DMS79 treated with DMSO at 0.1 percent for 48 hours (cell line): ENCODE measurements around the gene GOPC.
"Not testable (repeated sequence)": the region's sequence is repeated elsewhere in the genome, so short reads cannot be mapped to it uniquely, and the experiment has no call there.

Source experiments
- DNase-seq: peaks from one replicate; lab custom pipeline; 2025; lab: John Stamatoyannopoulos, UW

The GOPC gene

GRCh38 chr6:117602151-117602898 is at the start of gene GOPC:
GOPC (minus strand) TSS chr6:117602511; CDS start chr6:117602288, 223 bp downstream.
- DNase-seq: peak; percentile 96

- not testable (repeated sequence) for DNase-seq
Measured at GRCh38 chr6:117651984-117652383, 49.7 kb upstream of the GOPC start.

GRCh38 chr6:117642976-117643375 is 40.7 kb upstream of the GOPC start:
- no peak for DNase-seq

GRCh38 chr6:117637770-117638169 is 35.5 kb upstream of the GOPC start:
- DNase-seq: no peak

GRCh38 chr6:117629119-117629660 is 26.9 kb upstream of the GOPC start:
- no peak for DNase-seq

- DNase-seq: no peak
Measured at GRCh38 chr6:117627533-117627932, 25.2 kb upstream of the GOPC start.

- peak; percentile 13 for DNase-seq
Measured at GRCh38 chr6:117624869-117625481, 22.7 kb upstream of the GOPC start.

GRCh38 chr6:117619178-117619577 is 16.9 kb upstream of the GOPC start:
- DNase-seq: no peak

- DNase-seq: no peak
Measured at GRCh38 chr6:117617210-117618035, 15.1 kb upstream of the GOPC start.

- DNase-seq: no peak
Measured at GRCh38 chr6:117616391-117617209, 14.3 kb upstream of the GOPC start.

- no peak for DNase-seq
Measured at GRCh38 chr6:117615750-117616390, 13.6 kb upstream of the GOPC start.

GRCh38 chr6:117613920-117614560 is 11.7 kb upstream of the GOPC start:
- no peak for DNase-seq

- no peak for DNase-seq
Measured at GRCh38 chr6:117607511-117607910, 5.2 kb upstream of the GOPC start.

GRCh38 chr6:117605169-117605826 is 3.0 kb upstream of the GOPC start:
- DNase-seq: peak; percentile 50

- no peak for DNase-seq
Measured at GRCh38 chr6:117603821-117604220, 1.5 kb upstream of the GOPC start.

GRCh38 chr6:117602899-117603588 is 733 bp upstream of the GOPC start:
- no peak for DNase-seq

GRCh38 chr6:117601811-117602150 is 530 bp downstream of the GOPC start:
- no peak for DNase-seq

GRCh38 chr6:117600008-117600743 is 2.1 kb downstream of the GOPC start:
- DNase-seq: peak; percentile 14

GRCh38 chr6:117597755-117598154 is 4.6 kb downstream of the GOPC start:
- no peak for DNase-seq
